ENCODE data around the gene GCNA.

DNA sequence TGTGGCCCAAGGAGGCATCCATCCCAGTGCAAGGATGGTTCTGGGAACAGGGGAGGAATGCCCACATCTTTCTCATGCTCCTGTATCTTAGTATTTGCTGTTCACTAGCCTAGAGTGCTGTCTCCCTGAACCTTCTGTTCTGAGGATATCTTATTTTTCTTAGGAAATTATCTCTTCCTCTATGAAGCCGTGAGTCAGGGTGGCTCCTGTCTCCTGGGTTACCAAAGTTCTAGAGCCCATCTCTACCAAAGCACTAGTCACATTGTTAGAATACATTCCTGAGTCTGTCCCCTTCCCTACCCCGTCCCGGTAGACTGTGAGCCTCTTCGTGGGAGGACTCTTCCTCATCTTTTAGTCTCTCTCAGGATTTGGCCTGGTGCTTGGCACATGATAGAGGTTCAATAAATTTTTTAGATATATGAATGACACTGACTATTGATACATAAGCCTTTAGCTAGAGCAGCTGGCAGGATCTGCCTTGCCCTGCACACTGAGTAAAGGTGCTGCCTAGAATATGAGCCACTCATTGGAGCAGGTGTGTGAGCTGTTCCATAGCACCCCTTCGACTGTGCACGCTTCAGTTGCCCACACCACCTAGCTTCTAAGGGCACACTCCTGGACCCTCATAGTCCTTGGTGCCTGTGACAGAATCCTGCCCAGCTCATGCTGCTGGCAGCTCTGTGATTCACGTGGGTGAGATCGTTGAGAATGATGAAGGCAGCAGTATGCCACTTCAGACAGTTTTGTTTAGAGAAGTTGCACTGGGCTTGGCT lies 26.7 kb downstream of the GCNA start:
- TF ChIP-seq, protein P1, sequence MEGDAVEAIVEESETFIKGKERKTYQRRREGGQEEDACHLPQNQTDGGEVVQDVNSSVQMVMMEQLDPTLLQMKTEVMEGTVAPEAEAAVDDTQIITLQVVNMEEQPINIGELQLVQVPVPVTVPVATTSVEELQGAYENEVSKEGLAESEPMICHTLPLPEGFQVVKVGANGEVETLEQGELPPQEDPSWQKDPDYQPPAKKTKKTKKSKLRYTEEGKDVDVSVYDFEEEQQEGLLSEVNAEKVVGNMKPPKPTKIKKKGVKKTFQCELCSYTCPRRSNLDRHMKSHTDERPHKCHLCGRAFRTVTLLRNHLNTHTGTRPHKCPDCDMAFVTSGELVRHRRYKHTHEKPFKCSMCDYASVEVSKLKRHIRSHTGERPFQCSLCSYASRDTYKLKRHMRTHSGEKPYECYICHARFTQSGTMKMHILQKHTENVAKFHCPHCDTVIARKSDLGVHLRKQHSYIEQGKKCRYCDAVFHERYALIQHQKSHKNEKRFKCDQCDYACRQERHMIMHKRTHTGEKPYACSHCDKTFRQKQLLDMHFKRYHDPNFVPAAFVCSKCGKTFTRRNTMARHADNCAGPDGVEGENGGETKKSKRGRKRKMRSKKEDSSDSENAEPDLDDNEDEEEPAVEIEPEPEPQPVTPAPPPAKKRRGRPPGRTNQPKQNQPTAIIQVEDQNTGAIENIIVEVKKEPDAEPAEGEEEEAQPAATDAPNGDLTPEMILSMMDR (conservative IDR thresholded peaks at IDR 0.05; ENCODE audit: low read length) = no peak
- TF ChIP-seq EZH2phosphoT487 (IDR thresholded peaks at IDR 0.05; ENCODE audit: borderline replicate concordance, low read depth, low read length) = no peak
